ENCODE results near the gene EEPD1. TPM values are rescaled to one million over a fixed set of nuclear protein-coding genes. Genes with fewer than 3 reads are reported as not detected.

The EEPD1 gene
- polyA plus RNA-seq, 2 of the 4 experiments (the other 2 are of a cell fraction), result 16.0 to 24.3 TPM

DNA sequence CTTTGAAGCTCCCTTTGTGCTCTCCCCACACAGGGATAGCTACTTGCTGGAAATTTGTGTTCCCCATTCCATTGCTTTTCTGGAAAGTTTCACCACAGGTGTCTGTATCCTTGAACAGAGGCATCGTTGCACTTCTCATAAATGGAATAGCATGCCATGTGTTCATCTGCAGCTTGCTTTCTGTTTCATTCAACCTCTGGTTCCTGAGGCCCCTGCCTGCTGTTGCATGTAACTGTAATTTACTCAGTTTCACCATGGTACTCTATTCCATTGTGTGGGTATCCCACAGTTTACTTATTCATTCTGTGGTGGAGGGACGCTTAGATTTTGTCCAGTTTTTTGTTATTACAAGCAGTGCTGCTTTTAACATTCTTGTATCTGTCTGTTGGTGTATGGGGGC is 32.0 kb downstream of the EEPD1 start:
- ChIA-PET CTCF (interaction anchor here (0.7 to 1.0 kb wide), 2 partner anchors 9 to 96 kb away, joined by 3 to 4 read pairs; no protein-coding TSS in a partner anchor), POLR2A (no interaction called here)
- no peak for ATAC-seq
- Histone ChIP-seq H3K4me2 (no peak overlapping the region), H3K27ac (no peak overlapping the region), H3K4me3 (no peak overlapping the region), H3K4me1 (peaks cover 19% of the 10 kb centered on the region; the same call in 2 of the 3 replicates), H3K9me3 (no peaks in the 10 kb centered on the region)
- TF ChIP-seq EP300 (IDR thresholded peaks at IDR 0.05) (no peak), MAFK (IDR thresholded peaks at IDR 0.05; ENCODE audit: partially characterized antibody) (no peak), HOXB13 (CRISPR knock-in tag; IDR thresholded peaks at IDR 0.05; ENCODE audit: low read depth) (no peak), RARB (CRISPR knock-in tag; IDR thresholded peaks at IDR 0.05) (no peak), ZFP36 (IDR thresholded peaks at IDR 0.05; ENCODE audit: borderline replicate concordance, partially characterized antibody) (no peak), MAZ (IDR thresholded peaks at IDR 0.05; ENCODE audit: borderline replicate concordance, low read depth, low read length) (no peak), TFCP2L1 (CRISPR knock-in tag; IDR thresholded peaks at IDR 0.05) (no peak), EHMT2 (IDR thresholded peaks at IDR 0.05; ENCODE audit: low read depth) (no peak)
- TF ChIP-seq, protein P1, sequence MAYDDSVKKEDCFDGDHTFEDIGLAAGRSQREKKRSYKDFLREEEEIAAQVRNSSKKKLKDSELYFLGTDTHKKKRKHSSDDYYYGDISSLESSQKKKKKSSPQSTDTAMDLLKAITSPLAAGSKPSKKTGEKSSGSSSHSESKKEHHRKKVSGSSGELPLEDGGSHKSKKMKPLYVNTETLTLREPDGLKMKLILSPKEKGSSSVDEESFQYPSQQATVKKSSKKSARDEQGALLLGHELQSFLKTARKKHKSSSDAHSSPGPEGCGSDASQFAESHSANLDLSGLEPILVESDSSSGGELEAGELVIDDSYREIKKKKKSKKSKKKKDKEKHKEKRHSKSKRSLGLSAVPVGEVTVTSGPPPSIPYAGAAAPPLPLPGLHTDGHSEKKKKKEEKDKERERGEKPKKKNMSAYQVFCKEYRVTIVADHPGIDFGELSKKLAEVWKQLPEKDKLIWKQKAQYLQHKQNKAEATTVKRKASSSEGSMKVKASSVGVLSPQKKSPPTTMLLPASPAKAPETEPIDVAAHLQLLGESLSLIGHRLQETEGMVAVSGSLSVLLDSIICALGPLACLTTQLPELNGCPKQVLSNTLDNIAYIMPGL (CRISPR knock-in tag; IDR thresholded peaks at IDR 0.05; ENCODE audit: borderline replicate concordance), result no peak
- TF ChIP-seq, protein P2, sequence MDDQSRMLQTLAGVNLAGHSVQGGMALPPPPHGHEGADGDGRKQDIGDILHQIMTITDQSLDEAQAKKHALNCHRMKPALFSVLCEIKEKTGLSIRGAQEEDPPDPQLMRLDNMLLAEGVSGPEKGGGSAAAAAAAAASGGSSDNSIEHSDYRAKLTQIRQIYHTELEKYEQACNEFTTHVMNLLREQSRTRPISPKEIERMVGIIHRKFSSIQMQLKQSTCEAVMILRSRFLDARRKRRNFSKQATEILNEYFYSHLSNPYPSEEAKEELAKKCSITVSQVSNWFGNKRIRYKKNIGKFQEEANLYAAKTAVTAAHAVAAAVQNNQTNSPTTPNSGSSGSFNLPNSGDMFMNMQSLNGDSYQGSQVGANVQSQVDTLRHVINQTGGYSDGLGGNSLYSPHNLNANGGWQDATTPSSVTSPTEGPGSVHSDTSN (IDR thresholded peaks at IDR 0.05), result no peak
- no peak for FAIRE-seq
- WGBS (ENCODE audit: missing lambda C conversion rate), result 91% methylated on average over 2 of the region's 2 CpGs
- DNase-seq (ENCODE audit: low read depth in 1 of 2, low spot score in 1 of 2), result no peak

DNA sequence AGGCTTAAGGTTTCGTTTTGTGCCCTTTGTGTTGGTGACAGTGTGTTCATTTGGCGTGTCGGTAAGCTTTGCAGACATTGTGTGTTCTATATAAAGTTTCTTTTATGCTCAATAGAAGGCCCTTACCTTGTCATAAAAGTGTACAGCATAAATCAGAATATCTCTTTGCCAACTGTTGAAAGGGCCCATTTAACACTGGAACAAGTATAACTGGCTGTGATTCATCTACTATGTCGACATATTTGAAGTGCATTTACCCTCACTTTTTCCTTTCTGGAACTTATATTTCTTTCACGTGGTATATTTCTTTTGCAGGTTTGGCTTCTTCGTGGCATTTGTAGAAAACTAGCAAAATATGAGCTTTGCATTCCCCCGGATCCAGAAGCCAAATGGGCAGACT is 32.7 kb downstream of the EEPD1 start:
- FAIRE-seq (no peak), ATAC-seq (no peak), DNase-seq (ENCODE audit: low read depth in 1 of 2, low spot score in 1 of 2) (no peak)
- CTCF ChIA-PET, result interaction anchor here (1.6 kb wide), 1 partner anchor 200 kb away, joined by 4 read pairs; no protein-coding TSS in a partner anchor
- POLR2A ChIA-PET, result no interaction called here
- H3K4me2 ChIP-seq, result no peak overlapping the region
- H3K4me3 ChIP-seq, result no peak overlapping the region
- TF ChIP-seq HOXA7 (CRISPR knock-in tag; IDR thresholded peaks at IDR 0.05), result no peak
- 89% methylated on average over 7 of the region's 7 CpGs for WGBS (ENCODE audit: missing lambda C conversion rate)
- peaks cover 25% of the 10 kb centered on the region; the same call in 2 of the 3 replicates for H3K4me1 ChIP-seq
- peak overlapping the region in 1 of 2 experiments; percentile 16; a peak in 1 of 6 replicates for H3K27ac ChIP-seq
- no peaks in the 10 kb centered on the region for H3K9me3 ChIP-seq

DNA sequence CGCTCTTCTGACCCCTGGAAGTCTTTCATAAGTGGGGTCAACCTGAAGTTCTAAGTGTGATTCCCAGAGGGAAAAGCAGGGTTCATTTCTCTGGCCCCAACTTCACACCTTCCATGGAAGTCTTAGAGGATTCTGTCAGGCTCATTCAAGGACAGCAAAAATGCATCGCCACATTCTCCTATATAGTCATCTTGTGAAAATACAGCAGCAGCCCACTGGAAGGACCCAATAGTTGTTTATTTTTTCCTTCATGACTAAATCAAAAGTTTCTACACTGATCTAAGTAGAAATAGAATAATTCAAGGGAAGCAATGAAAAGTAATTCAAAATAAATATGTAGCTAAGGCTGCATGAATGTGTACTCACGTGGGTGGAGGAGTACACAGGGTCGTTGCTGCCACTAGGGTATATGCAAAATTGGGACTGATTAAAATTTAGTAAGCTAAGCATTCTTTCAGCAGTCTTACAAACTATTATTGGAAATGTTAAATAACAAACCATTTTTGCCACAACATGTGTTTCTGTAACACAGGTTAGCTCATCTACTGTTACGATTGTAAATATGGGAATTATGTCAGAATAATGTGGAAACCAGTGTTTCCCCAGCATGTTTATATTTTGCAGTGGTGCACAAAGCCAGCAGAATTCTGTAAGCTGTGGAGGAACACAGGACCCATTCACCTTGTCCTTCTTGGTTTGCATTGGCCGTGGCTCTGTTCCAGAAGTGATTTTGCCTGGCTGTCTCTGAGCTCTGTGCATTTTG is 33.5 kb downstream of the EEPD1 start:
- DNase-seq (ENCODE audit: low read depth in 1 of 2, low spot score in 1 of 2) (no peak), ATAC-seq (no peak), FAIRE-seq (no peak)
- H3K27ac ChIP-seq, result peak overlapping the region in 1 of 2 experiments; percentile 16; a peak in 1 of 6 replicates
- POLR2A ChIA-PET, result no interaction called here
- CTCF ChIA-PET, result interaction anchor here (0.6 to 1.6 kb wide), 4 partner anchors 8 to 201 kb away, joined by 3 to 4 read pairs (median 3); no protein-coding TSS in a partner anchor
- peaks cover 25% of the 10 kb centered on the region; the same call in 2 of the 3 replicates for H3K4me1 ChIP-seq
- TF ChIP-seq POLR2AphosphoS2 (conservative IDR thresholded peaks at IDR 0.05; ENCODE audit: low read length) (no peak), ZFP36 (IDR thresholded peaks at IDR 0.05; ENCODE audit: borderline replicate concordance, partially characterized antibody) (no peak), CBX8 (IDR thresholded peaks at IDR 0.05) (no peak), GATA3 (IDR thresholded peaks at IDR 0.05; ENCODE audit: borderline replicate concordance) (no peak), SREBF2 (IDR thresholded peaks at IDR 0.05) (no peak), NFE2L2 (conservative IDR thresholded peaks at IDR 0.05; ENCODE audit: low read length) (no peak), MYC (IDR thresholded peaks at IDR 0.05; ENCODE audit: borderline replicate concordance, low read length) (no peak), HOXA7 (CRISPR knock-in tag; IDR thresholded peaks at IDR 0.05) (no peak), TFCP2L1 (CRISPR knock-in tag; IDR thresholded peaks at IDR 0.05) (no peak)
- TF ChIP-seq, protein P3, sequence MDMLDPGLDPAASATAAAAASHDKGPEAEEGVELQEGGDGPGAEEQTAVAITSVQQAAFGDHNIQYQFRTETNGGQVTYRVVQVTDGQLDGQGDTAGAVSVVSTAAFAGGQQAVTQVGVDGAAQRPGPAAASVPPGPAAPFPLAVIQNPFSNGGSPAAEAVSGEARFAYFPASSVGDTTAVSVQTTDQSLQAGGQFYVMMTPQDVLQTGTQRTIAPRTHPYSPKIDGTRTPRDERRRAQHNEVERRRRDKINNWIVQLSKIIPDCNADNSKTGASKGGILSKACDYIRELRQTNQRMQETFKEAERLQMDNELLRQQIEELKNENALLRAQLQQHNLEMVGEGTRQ (IDR thresholded peaks at IDR 0.05), result no peak
- TF ChIP-seq, protein P4, sequence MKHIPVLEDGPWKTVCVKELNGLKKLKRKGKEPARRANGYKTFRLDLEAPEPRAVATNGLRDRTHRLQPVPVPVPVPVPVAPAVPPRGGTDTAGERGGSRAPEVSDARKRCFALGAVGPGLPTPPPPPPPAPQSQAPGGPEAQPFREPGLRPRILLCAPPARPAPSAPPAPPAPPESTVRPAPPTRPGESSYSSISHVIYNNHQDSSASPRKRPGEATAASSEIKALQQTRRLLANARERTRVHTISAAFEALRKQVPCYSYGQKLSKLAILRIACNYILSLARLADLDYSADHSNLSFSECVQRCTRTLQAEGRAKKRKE (CRISPR knock-in tag; IDR thresholded peaks at IDR 0.05; ENCODE audit: low read depth), result no peak
- H3K4me3 ChIP-seq, result no peak overlapping the region
- H3K4me2 ChIP-seq, result no peak overlapping the region
- H3K9me3 ChIP-seq, result no peaks in the 10 kb centered on the region
- WGBS (ENCODE audit: missing lambda C conversion rate), result 86% methylated on average over 6 of the region's 6 CpGs
